NCI-H1105 (cell line): ENCODE measurements around the gene PLEKHB1.

Experiments
- DNase-seq: peaks from one replicate; lab custom pipeline; 2025; lab: John Stamatoyannopoulos, UW

PLEKHB1 gene

DNA sequence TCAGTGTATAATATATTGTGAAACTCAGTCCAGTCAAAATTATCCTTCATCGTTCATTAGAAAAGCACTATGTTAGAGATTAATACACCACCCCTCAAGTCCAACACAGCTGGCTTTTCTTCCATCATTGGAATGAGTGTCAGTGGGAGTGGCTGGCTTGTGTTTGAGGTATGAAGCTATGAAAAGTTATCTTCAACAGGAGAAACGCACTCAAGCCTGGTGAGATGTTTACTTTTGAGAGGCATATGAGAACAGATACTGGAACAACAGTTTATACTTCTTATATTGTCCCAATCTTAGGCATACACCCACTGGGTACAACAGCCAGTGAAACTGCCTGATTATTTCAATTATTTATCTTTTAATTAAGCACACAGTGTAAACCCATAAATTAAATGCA lies 34.3 kb downstream of the PLEKHB1 start:
- DNase-seq, result no peak

DNA sequence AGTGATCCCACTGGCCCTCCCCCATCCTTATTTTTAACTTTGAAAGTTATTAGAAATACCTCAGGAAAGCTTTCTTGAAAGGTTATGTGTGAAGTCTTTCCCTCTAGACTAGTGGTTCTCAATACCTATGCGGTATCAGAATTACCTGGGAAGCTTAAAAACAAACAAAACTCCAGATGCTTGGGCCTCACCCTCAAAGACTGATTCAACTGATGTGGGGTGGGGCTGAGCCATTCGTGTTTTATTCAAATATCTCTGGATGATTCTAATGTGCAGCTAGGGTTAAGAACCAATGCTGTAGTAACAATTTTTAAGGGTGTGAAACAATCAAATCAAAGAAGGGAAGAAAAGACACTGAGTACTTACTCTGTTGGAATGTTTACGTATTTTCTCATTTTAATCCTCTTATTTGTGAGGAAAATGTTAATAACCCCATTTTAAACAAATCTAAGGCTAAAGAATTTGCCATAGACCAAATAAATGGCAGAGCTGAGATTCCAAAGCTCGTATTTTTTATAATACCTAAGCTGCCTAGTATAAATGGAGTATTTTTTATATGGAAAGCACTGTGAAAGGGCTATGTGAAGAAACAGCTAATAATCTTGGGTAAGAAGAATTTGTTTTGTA lies 47.6 kb downstream of the PLEKHB1 start:
- no peak for DNase-seq

DNA sequence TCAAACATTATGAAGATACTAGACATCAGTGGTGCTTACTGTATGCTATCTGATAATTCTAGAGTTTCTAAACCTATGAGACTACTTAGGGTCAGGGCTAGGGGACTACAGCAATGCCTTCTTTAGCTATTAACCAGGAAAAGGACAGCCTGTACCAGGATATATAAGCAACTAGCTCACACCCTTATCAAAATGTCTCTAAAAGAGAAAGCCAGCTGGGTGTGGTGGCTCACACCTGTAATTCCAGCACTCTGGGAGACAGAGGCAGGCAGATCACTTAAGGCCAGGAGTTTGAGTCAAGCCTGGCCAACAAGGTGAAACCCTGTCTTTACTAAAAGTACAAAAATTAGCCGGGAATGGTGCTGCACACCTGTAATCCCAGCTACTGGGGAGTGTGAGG lies 58.7 kb downstream of the PLEKHB1 start:
- no peak for DNase-seq

DNA sequence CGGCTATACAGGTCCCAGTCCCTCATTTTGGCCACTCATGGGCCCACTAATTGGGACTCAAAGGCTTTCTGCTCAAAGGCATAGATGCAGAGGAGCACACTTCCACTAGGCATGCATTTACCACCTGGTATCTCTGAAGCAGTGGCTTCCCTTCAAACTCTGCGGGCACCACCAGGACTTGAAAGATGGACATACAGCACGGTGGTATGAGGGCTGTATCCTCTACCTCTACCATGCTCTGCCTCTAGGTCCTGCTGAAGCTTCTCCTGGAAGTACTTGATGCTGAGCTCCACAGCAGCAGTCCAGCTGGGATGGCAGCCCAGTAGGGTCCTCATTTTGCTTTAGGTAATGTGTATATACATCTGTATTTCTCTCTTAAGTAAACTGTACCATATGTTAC lies 64.6 kb downstream of the PLEKHB1 start:
- no peak for DNase-seq
